PFSK-1 (cell line): ENCODE results near the gene ATP11A.

ENCODE experiments used
- FOXP2 ChIP-seq: optimal IDR thresholded peaks from 2 replicates; pipeline ENCODE3; 2011; ENCODE audit warnings: borderline replicate concordance, control low read depth, inconsistent platforms; ENCODE audit not compliant: insufficient read depth; ENCODE audit errors: extremely low read length, extremely low read depth
- POLR2AphosphoS5 ChIP-seq: IDR thresholded peaks from 2 replicates; pipeline ENCODE4 v1.6.1; 2012; ENCODE audit warnings: low read depth, mild to moderate bottlenecking, control low read depth, low read length, moderate library complexity
- TAF1 ChIP-seq: IDR thresholded peaks from 2 replicates; pipeline ENCODE4 v1.6.1; 2012; ENCODE audit warnings: low read length, control low read depth, borderline replicate concordance; ENCODE audit not compliant: insufficient read depth
- TF ChIP-seq, protein P1 (sequence below), 2 experiments: IDR thresholded peaks; 2 replicates each; pipeline versions ENCODE4 v1.6.1 to v1.8.0; 2011 to 2012; ENCODE audit warnings: low read depth in 2 of 2, low read length in 2 of 2, control low read depth in 1 of 2, inconsistent platforms in 1 of 2, mild to moderate bottlenecking in 1 of 2, moderate library complexity in 1 of 2; ENCODE audit not compliant: insufficient read depth in 1 of 2

DNA sequence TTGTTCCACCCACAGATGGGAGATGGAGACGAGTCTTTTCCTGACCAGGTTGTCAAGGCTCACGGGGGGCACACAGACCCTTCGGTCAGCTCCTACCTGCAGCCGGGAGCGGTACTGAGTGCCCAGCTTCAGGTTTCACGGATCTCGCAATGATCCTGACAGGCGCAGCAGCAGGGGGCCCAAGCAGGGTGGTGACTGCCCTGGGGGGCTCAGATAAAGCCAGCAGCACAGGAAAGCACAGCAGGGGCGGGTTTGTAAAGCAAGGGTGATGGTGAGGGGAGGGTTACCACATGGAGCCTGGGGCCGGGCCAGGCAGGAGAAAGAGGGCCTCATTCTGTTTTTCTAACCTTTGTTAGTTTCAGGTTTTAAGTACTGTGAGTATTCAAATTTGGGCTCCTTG lies 41.7 kb upstream of the ATP11A start:
- no peak for TF ChIP-seq POLR2AphosphoS5
- TF ChIP-seq, protein P1, sequence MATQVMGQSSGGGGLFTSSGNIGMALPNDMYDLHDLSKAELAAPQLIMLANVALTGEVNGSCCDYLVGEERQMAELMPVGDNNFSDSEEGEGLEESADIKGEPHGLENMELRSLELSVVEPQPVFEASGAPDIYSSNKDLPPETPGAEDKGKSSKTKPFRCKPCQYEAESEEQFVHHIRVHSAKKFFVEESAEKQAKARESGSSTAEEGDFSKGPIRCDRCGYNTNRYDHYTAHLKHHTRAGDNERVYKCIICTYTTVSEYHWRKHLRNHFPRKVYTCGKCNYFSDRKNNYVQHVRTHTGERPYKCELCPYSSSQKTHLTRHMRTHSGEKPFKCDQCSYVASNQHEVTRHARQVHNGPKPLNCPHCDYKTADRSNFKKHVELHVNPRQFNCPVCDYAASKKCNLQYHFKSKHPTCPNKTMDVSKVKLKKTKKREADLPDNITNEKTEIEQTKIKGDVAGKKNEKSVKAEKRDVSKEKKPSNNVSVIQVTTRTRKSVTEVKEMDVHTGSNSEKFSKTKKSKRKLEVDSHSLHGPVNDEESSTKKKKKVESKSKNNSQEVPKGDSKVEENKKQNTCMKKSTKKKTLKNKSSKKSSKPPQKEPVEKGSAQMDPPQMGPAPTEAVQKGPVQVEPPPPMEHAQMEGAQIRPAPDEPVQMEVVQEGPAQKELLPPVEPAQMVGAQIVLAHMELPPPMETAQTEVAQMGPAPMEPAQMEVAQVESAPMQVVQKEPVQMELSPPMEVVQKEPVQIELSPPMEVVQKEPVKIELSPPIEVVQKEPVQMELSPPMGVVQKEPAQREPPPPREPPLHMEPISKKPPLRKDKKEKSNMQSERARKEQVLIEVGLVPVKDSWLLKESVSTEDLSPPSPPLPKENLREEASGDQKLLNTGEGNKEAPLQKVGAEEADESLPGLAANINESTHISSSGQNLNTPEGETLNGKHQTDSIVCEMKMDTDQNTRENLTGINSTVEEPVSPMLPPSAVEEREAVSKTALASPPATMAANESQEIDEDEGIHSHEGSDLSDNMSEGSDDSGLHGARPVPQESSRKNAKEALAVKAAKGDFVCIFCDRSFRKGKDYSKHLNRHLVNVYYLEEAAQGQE (IDR thresholded peaks at IDR 0.05; ENCODE audit: insufficient read depth in 1 of 2, low read depth in 2 of 2, low read length in 2 of 2) = no peak
- TF ChIP-seq TAF1 = no peak
- no peak for TF ChIP-seq FOXP2
